Pancreas (tissue), 10 donors: ENCODE results near the gene RTN4. TPM values are rescaled to one million over a fixed set of nuclear protein-coding genes. Genes with fewer than 3 reads are reported as not detected.

Experiments used
- ATAC-seq, 4 donors: fragments of 200-7000 bp; cut with Tn5 transposase; one replicate each; pipeline versions ENCODE4 v1.8.0 to v1.9.1; 2020; ENCODE audit warnings: mild to moderate bottlenecking in 4 of 4, moderate library complexity in 4 of 4
- DNase-seq, 6 donors: peaks; one replicate each; pipeline ENCODE4 v3.0.0-alpha.2; 2020
- FAIRE-seq: peaks from 2 replicates; lab custom pipeline; 2012; peaks lifted over from hg19 to GRCh38; lab: Jason Lieb, UNC
- H3K27ac ChIP-seq, 4 donors: fragments of 200-600 bp; sonication (generic); 1 replicate in 3 of 4; 2 replicates in 1 of 4; pipeline versions ENCODE4 v1.5.0 to v1.8.0; 2020
- H3K27me3 ChIP-seq, 4 donors: fragments of 200-600 bp; one replicate each; pipeline ENCODE4 v1.8.0; 2021
- H3K36me3 ChIP-seq, 3 donors: fragments of 200-600 bp; sonication (generic) in 1 of 3; one replicate each; pipeline versions ENCODE4 v1.5.0 to v1.8.0; 2020 to 2021
- H3K4me1 ChIP-seq, 3 donors: fragments of 200-600 bp; one replicate each; pipeline ENCODE4 v1.8.0; 2021
- H3K4me3 ChIP-seq, 4 donors: fragments of 200-600 bp; sonication (generic) in 2 of 4; one replicate each; pipeline versions ENCODE4 v1.5.0 to v1.8.0; 2020 to 2021
- H3K9me3 ChIP-seq, 4 donors: fragments of 200-600 bp; one replicate each; pipeline ENCODE4 v1.8.0; 2021
- WGBS, 2 donors: extraction: QIAGEN DNeasy Blood & Tissue Kit; methylation state at CpG; one replicate each; pipeline ENCODE4 v1.1.7; 2013; 5-methylcytosine and 5-hydroxymethylcytosine counted together
- intact Hi-C, 3 donors: fragments of 100-400 bp; cut with DNase I; formaldehyde crosslinking; loops; one replicate each; pipeline versions ENCODE4 v1.11.1 to v1.14.2; 2022
- polyA plus RNA-seq, 2 donors: library from polyadenylated mRNA; stranded (reverse); fragments of 200-250 nt; gene quantifications; one replicate each; pipeline ENCODE4 v1.2.3, GENCODE V29; 2013
- total RNA-seq, 6 donors: library from RNA; stranded (reverse); fragmentation: NEBNext Ultra II Directional in 4 of 6; extraction: Animal tissue kit (Norgen Biotek cat#: 25700) in 4 of 6; gene quantifications; one replicate each; pipeline versions ENCODE4 v1.2.1 to v1.2.4, GENCODE V29; 2021 to 2023
- TF ChIP-seq, protein P1 (sequence below), 4 donors: fragments of 200-600 bp; sonication (generic) in 3 of 4; IDR thresholded peaks; one replicate each; pipeline versions ENCODE4 v1.5.0 to v1.8.0; 2021; ENCODE audit warnings: antibody characterized with exemption in 4 of 4
- donor health status: healthy with polysubstance abuse.
- donor health status: DM: no; HTN: no; CAD: no; lungs with moderate emphysema.
- donor health status: DM: no; HTN: no; CAD: no.
- donor health status: control.
- donor health status: control.
- donor health status: Bipolar disorder and iron deficiency.
- donor health status: DM: yes; HTN: yes; CAD: no.
- donor health status: DM: no; HTN: no; CAD: no.
- donor health status: DM: no; HTN: no; CAD: no.
- donor health status: DM: yes; HTN: yes; CAD: no.

RTN4 gene
- total and polyA plus RNA-seq, 8 donors, result 38.3 to 105 (median 77.3) TPM

- 62 to 67% methylated on average over 3 of the region's 3 CpGs for WGBS, 2 donors
- Histone ChIP-seq H3K4me1 (peaks cover 11 to 41% (median 30%) of the 10 kb centered on the region in 3 donors), H3K27ac (no peak overlapping the region), H3K36me3 (no peaks in the 10 kb centered on the region), H3K27me3 (no peaks in the 10 kb centered on the region), H3K4me3 (no peak overlapping the region), H3K9me3 (no peaks in the 10 kb centered on the region)
- FAIRE-seq (no peak), ATAC-seq (no peak), DNase-seq (no peak)
- TF ChIP-seq, protein P1, sequence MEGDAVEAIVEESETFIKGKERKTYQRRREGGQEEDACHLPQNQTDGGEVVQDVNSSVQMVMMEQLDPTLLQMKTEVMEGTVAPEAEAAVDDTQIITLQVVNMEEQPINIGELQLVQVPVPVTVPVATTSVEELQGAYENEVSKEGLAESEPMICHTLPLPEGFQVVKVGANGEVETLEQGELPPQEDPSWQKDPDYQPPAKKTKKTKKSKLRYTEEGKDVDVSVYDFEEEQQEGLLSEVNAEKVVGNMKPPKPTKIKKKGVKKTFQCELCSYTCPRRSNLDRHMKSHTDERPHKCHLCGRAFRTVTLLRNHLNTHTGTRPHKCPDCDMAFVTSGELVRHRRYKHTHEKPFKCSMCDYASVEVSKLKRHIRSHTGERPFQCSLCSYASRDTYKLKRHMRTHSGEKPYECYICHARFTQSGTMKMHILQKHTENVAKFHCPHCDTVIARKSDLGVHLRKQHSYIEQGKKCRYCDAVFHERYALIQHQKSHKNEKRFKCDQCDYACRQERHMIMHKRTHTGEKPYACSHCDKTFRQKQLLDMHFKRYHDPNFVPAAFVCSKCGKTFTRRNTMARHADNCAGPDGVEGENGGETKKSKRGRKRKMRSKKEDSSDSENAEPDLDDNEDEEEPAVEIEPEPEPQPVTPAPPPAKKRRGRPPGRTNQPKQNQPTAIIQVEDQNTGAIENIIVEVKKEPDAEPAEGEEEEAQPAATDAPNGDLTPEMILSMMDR (IDR thresholded peaks at IDR 0.05), result no peak
- intact Hi-C loops, result no loop called here
These were observed 61.6 kb downstream of the RTN4 start for GRCh38 chr2:54988612-54989011.

GRCh38 chr2:54986264-54986663 lies 64.0 kb downstream of the RTN4 start:
- peaks cover 20 to 48% (median 30%) of the 10 kb centered on the region in 3 donors for H3K4me1 ChIP-seq
- TF ChIP-seq, protein P1 (IDR thresholded peaks at IDR 0.05), result no peak

DNA sequence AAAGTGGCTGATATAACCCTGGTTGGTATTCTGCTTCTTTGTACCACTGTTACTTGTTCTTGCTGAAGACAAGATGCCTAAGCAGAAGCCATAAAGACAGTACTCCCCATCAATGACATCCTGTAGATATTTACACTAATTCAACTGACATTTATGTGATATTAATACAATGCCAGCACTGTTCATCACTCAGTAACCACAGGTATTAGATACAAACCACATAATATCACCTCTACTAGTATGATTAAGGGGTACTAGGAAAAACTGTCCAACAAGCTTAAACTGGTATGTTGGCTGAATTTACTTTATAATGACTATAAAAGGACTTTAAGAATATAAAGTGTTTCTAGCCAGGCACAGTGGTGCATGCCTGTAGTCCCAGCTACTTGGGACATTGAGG lies 65.8 kb downstream of the RTN4 start:
- no peaks in the 10 kb centered on the region for H3K36me3 ChIP-seq
- intact Hi-C loops, result no loop called here
- TF ChIP-seq, protein P1 (IDR thresholded peaks at IDR 0.05), result no peak
- H3K4me3 ChIP-seq, result no peak overlapping the region
- FAIRE-seq (no peak), ATAC-seq (no peak), DNase-seq (no peak)
- no peaks in the 10 kb centered on the region for H3K27me3 ChIP-seq
- no peak overlapping the region for H3K27ac ChIP-seq
- H3K4me1 ChIP-seq, result peaks cover 37 to 61% (median 38%) of the 10 kb centered on the region in 3 donors
- no peaks in the 10 kb centered on the region for H3K9me3 ChIP-seq

More at GRCh38 chr2:54986264-54986663, 64.0 kb downstream of the RTN4 start:
- intact Hi-C loops, result no loop called here
- no peaks in the 10 kb centered on the region for H3K9me3 ChIP-seq
- no peak overlapping the region for H3K4me3 ChIP-seq
- H3K27ac ChIP-seq, result no peak overlapping the region
- DNase-seq, result peak in 1 of 6 donors; percentile 35
- FAIRE-seq, result no peak
- no peaks in the 10 kb centered on the region for H3K36me3 ChIP-seq
- H3K27me3 ChIP-seq, result no peaks in the 10 kb centered on the region
- peak; percentile 59 to 83 (median 76) for ATAC-seq
- 29 to 30% methylated on average over 3 of the region's 3 CpGs for WGBS, 2 donors

- H3K4me1 ChIP-seq, result peaks cover 42 to 70% (median 46%) of the 10 kb centered on the region in 3 donors
- no peak overlapping the region for H3K27ac ChIP-seq
- H3K27me3 ChIP-seq, result no peaks in the 10 kb centered on the region
- FAIRE-seq (no peak), ATAC-seq (no peak), DNase-seq (no peak)
- 30 to 33% methylated on average over 3 of the region's 3 CpGs for WGBS, 2 donors
- TF ChIP-seq, protein P1 (IDR thresholded peaks at IDR 0.05), result no peak
- H3K9me3 ChIP-seq, result no peaks in the 10 kb centered on the region
- H3K36me3 ChIP-seq, result no peaks in the 10 kb centered on the region
- intact Hi-C loops, result no loop called here
- no peak overlapping the region for H3K4me3 ChIP-seq
These were observed 66.7 kb downstream of the RTN4 start for GRCh38 chr2:54983345-54984220.

- Histone ChIP-seq H3K27me3 (no peaks in the 10 kb centered on the region), H3K4me3 (peak overlapping the region in 1 of 4 donors; percentile 2), H3K36me3 (no peaks in the 10 kb centered on the region), H3K4me1 (peaks cover 41 to 66% (median 50%) of the 10 kb centered on the region in 3 donors), H3K27ac (peak overlapping the region; percentile 19 to 71 (median 52)), H3K9me3 (no peaks in the 10 kb centered on the region)
- 35 to 40% methylated on average over 2 of the region's 2 CpGs for WGBS, 2 donors
- intact Hi-C loops, result no loop called here
- ATAC-seq (peak; percentile 25 to 58 (median 50)), FAIRE-seq (no peak), DNase-seq (no peak)
- TF ChIP-seq, protein P1 (IDR thresholded peaks at IDR 0.05), result no peak
These were observed 68.9 kb downstream of the RTN4 start for GRCh38 chr2:54981385-54981784.
